Left ventricle myocardium inferior (tissue), 1 donor: Measurements from ENCODE around the gene SH2D5. TPM values are rescaled to one million over a fixed set of nuclear protein-coding genes. Genes with fewer than 3 reads are reported as not detected.

Source experiments
- DNase-seq: peaks from one replicate; pipeline ENCODE4 v3.0.0-alpha.2; 2020
- H3K27ac ChIP-seq: fragments of 200-600 bp; replicated peaks from 2 replicates; pipeline ENCODE4 v1.8.0; 2021
- H3K27me3 ChIP-seq: fragments of 200-600 bp; 2 replicates; pipeline ENCODE4 v1.8.0; 2021; ENCODE audit warnings: low read depth
- H3K36me3 ChIP-seq: fragments of 200-600 bp; 2 replicates; pipeline ENCODE4 v1.8.0; 2021
- H3K4me1 ChIP-seq: fragments of 200-600 bp; 2 replicates; pipeline ENCODE4 v1.8.0; 2021
- H3K4me3 ChIP-seq: fragments of 200-600 bp; 2 replicates; pipeline ENCODE4 v1.8.0; 2021; ENCODE audit warnings: mild to moderate bottlenecking, moderate library complexity
- H3K9me3 ChIP-seq: fragments of 200-600 bp; replicated peaks from 2 replicates; pipeline ENCODE4 v1.8.0; 2021
- CTCF ChIP-seq: fragments of 200-600 bp; IDR thresholded peaks from 2 replicates; pipeline ENCODE4 v1.8.0; 2021; ENCODE audit warnings: antibody characterized with exemption, mild to moderate bottlenecking, borderline replicate concordance
- intact Hi-C: fragments of 100-400 bp; cut with micrococcal nuclease; formaldehyde crosslinking; loops from one replicate; pipeline ENCODE4 v1.11.0; 2022
- total RNA-seq: library from RNA; stranded (reverse); fragmentation: NEBNext Ultra II Directional; extraction: Animal tissue kit (Norgen Biotek cat#: 25700); gene quantifications from one replicate; pipeline ENCODE4 v1.2.1, GENCODE V29; 2021
- donor health status: DM: no; HTN: yes; CAD: no; lungs with severe emphysema.

SH2D5 gene
- total RNA-seq, 1 donor from 2014 or later: not detected

GRCh38 chr1:20724364-20725188 is 7.9 kb downstream of the SH2D5 start:
- DNase-seq: peak; percentile 6
- no peak for TF ChIP-seq CTCF
- Histone ChIP-seq H3K36me3 (no peaks in the 10 kb centered on the region), H3K27me3 (peaks cover 31% of the 10 kb centered on the region), H3K9me3 (no peaks in the 10 kb centered on the region), H3K27ac (no peak overlapping the region), H3K4me3 (no peak overlapping the region), H3K4me1 (no peaks in the 10 kb centered on the region)
- intact Hi-C loops: no loop called here

DNA sequence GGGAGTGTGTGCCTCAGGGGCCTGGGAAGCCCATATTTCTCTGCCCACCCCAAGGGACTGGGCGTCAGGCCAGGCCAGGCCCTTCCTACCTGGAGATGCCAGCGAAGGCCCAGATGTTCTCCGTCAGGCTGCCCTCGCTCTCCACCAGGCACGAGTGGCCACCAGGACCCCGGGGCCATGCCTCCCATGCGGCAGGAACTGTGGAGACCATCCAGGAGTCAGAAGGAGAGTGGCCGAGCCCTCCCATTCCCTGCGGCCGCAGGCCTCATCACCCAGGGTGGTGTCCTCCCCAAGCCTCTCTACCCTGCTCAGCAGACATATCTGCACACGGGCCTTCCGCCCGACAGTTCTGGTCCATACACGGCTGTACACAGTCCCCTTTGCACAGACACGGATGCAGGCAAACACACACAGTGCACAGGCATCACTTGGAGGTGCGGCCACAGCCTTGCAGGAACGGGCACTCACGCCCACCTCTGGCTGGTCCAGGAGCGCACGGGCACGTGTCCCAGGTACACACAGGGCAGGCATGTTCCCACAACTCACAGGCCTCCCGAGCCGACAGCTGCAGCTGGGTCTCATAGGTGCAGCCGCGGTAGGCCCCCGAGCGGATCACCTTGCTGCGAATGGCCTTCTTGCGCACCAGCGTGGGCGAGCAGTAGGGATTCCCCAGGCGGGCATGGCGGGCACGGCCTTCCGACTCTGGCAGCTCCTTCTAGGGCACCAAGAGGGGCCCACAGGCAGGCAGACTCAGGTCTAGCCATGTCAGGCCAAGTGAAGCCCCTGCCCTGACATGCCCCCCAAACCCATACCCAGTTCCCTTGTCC is 8.8 kb downstream of the SH2D5 start:
- no peaks in the 10 kb centered on the region for H3K36me3 ChIP-seq
- intact Hi-C loops: no loop called here
- no peak overlapping the region for H3K27ac ChIP-seq
- no peak overlapping the region for H3K4me3 ChIP-seq
- H3K4me1 ChIP-seq: no peaks in the 10 kb centered on the region
- H3K9me3 ChIP-seq: no peaks in the 10 kb centered on the region
- no peak for TF ChIP-seq CTCF
- H3K27me3 ChIP-seq: peaks cover 24% of the 10 kb centered on the region
- DNase-seq: peak; percentile 9

DNA sequence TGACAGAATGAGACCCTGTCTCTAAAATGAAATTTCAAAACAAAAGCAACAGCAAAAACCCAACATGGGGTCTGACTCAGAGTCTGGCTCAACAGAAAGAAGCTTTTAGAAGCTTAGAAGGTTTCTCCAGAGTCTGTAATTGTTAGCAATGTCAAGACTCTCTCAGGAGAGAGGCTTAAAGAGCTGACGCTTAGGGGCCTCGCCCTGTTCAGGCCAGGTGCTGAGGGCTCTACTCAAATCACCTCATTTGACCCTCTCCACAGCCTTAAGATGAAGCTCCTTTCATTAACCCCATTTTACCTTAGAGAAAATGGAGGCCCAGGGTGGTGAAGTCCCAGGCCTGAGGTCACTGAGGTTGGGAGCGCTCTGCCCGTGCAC is 9.4 kb downstream of the SH2D5 start:
- Histone ChIP-seq H3K4me3 (no peak overlapping the region), H3K4me1 (peaks cover 1% of the 10 kb centered on the region), H3K36me3 (no peaks in the 10 kb centered on the region)

DNA sequence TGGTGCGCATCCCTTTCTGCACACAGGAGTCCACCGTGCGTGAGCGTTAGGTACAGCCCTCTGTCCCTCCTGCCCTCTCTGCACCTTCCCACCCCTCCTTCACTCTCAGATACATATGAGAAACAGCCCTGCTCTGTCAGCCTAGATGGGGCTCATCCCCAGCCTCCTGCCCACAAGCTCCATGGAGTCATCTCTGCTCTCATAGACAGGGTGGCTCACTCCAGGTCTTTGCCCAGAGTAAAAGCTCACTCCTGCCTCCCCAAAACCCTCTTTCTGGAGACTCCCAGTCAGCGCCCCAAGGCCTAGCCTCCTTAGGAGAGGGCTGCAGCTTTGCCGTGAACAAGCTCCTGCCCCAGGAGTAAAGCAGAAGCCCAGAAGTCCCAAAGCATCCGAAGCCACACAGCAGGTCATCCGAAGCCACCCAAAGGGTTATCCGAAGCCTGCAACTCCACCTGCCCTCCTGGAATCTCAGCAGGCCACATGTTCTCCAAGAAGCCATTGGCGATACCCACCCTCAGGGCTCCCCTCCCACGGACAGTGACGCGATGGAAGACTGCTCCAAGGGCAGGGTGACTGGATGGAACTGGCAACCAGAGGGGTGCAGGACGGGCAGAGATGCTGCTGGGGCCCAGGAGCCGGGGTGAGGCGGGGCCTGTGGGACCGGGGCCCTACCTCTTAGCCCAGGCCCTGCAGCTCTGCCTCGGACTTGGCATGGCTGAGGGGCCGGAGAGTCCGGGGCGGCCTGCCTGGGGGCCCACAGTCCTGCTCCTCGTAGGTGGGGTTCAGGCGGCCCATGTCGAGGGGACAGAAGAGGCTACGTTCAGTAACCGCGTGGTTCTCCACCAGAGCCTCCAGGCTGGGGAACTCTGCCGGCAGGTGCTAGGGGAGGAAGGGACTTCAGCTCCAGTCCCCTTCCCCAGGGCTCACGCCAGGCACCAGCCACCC is 11.1 kb downstream of the SH2D5 start:
- Histone ChIP-seq H3K27ac (no peak overlapping the region), H3K36me3 (no peaks in the 10 kb centered on the region), H3K27me3 (peaks cover 23% of the 10 kb centered on the region), H3K4me3 (no peak overlapping the region), H3K4me1 (peaks cover 10% of the 10 kb centered on the region), H3K9me3 (no peaks in the 10 kb centered on the region)
- DNase-seq: peak; percentile 5
- intact Hi-C loops: no loop called here
- no peak for TF ChIP-seq CTCF

More for the DNA sequence above, 9.4 kb downstream of the SH2D5 start:
- H3K27me3 ChIP-seq: peaks cover 24% of the 10 kb centered on the region
- no peak for DNase-seq
- intact Hi-C loops: no loop called here
- H3K9me3 ChIP-seq: no peaks in the 10 kb centered on the region
- no peak for TF ChIP-seq CTCF
- H3K27ac ChIP-seq: no peak overlapping the region

GRCh38 chr1:20720631-20721091 is 11.8 kb downstream of the SH2D5 start:
- no peak for TF ChIP-seq CTCF
- intact Hi-C loops: no loop called here

More at GRCh38 chr1:20720631-20721091, 11.8 kb downstream of the SH2D5 start:
- Histone ChIP-seq H3K4me1 (peaks cover 10% of the 10 kb centered on the region), H3K4me3 (no peak overlapping the region), H3K27me3 (peaks cover 30% of the 10 kb centered on the region), H3K36me3 (no peaks in the 10 kb centered on the region), H3K27ac (no peak overlapping the region), H3K9me3 (no peaks in the 10 kb centered on the region)
- peak; percentile 5 for DNase-seq
